Measurements from ENCODE around the gene ETNK2. TPM values are rescaled to one million over a fixed set of nuclear protein-coding genes. Genes with fewer than 3 reads are reported as not detected.

The ETNK2 gene
- total RNA-seq, 2 donors from 2014 or later, result 25.3 to 84.5 TPM

DNA sequence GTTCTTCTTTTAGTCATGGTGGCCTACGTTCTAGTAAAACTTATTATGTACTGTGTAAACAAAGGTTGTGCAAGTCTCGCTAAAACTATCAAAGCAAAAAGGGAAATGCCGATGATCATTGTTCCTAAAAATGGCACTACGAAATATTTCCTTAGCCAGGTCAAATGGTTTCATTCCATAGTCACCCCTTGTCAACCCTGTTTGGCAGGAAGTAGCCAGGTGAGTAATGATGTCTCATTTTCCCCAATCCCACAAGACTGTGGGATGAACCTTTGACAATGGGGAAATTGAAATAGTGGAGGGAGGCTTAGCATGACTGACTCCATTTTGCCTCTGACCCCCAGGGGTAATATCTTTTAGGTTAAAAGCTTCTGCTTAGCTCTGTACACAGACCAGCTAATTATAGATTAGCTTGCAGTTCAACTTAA, 19.9 kb upstream of the ETNK2 start:
- WGBS, result 28% methylated on average over 4 of the region's 4 CpGs
- Histone ChIP-seq H3K4me1 (replicated peaks) (no peaks in the 10 kb centered on the region), H3K36me3 (no peaks in the 10 kb centered on the region)

GRCh38 chr1:204170494-204171155, 18.8 kb upstream of the ETNK2 start:
- Histone ChIP-seq H3K4me1 (replicated peaks) (no peaks in the 10 kb centered on the region), H3K27me3 (replicated peaks; ENCODE audit: insufficient read depth) (no peaks in the 10 kb centered on the region), H3K4me3 (no peak overlapping the region), H3K36me3 (no peaks in the 10 kb centered on the region), H3K9me3 (no peaks in the 10 kb centered on the region), H3K27ac (no peak overlapping the region)
- TF ChIP-seq POLR2A (IDR thresholded peaks at IDR 0.05) (no peak), POLR2AphosphoS5 (IDR thresholded peaks at IDR 0.05) (no peak)
- TF ChIP-seq, protein P1, sequence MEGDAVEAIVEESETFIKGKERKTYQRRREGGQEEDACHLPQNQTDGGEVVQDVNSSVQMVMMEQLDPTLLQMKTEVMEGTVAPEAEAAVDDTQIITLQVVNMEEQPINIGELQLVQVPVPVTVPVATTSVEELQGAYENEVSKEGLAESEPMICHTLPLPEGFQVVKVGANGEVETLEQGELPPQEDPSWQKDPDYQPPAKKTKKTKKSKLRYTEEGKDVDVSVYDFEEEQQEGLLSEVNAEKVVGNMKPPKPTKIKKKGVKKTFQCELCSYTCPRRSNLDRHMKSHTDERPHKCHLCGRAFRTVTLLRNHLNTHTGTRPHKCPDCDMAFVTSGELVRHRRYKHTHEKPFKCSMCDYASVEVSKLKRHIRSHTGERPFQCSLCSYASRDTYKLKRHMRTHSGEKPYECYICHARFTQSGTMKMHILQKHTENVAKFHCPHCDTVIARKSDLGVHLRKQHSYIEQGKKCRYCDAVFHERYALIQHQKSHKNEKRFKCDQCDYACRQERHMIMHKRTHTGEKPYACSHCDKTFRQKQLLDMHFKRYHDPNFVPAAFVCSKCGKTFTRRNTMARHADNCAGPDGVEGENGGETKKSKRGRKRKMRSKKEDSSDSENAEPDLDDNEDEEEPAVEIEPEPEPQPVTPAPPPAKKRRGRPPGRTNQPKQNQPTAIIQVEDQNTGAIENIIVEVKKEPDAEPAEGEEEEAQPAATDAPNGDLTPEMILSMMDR (IDR thresholded peaks at IDR 0.05), result no peak
- intact Hi-C loops (cut with DNase I), result no loop called here
- 93% methylated on average over 3 of the region's 3 CpGs for WGBS
- DNase-seq (ENCODE audit: low spot score), result no peak

More for the DNA sequence above, 19.9 kb upstream of the ETNK2 start:
- no peaks in the 10 kb centered on the region for H3K9me3 ChIP-seq
- H3K27ac ChIP-seq, result no peak overlapping the region
- TF ChIP-seq POLR2A (IDR thresholded peaks at IDR 0.05) (no peak), POLR2AphosphoS5 (IDR thresholded peaks at IDR 0.05) (peak; percentile 68)
- TF ChIP-seq, protein P1 (IDR thresholded peaks at IDR 0.05), result peak in 1 of 4 experiments; percentile 4
- no peaks in the 10 kb centered on the region for H3K27me3 ChIP-seq (replicated peaks; ENCODE audit: insufficient read depth)
- intact Hi-C loops (cut with DNase I), result no loop called here
- H3K4me3 ChIP-seq, result no peak overlapping the region
- DNase-seq (ENCODE audit: low spot score), result no peak

DNA sequence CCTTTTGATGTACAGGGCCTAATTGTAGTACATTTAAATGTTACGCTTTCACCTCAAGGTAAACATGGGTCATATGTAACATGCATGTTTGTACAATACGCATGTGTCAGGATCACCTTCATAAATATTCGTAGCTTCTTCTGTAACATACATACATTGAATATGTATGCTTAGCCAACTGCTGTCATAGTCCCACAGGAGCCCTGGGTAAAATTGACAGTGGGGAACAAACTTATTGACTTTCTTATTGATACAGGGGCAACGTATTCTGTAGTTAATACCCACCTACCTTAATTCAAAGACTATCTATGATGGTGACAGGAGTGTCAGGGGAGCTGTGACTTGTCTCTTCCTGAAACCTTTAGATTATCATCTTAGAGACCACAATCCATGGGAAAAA, 18.0 kb upstream of the ETNK2 start:
- no peaks in the 10 kb centered on the region for H3K4me1 ChIP-seq (replicated peaks)
- H3K9me3 ChIP-seq, result no peaks in the 10 kb centered on the region
- no peaks in the 10 kb centered on the region for H3K36me3 ChIP-seq
- no peak overlapping the region for H3K4me3 ChIP-seq
- DNase-seq (ENCODE audit: low spot score), result no peak
- intact Hi-C loops (cut with DNase I), result no loop called here
- no peaks in the 10 kb centered on the region for H3K27me3 ChIP-seq (replicated peaks; ENCODE audit: insufficient read depth)
- TF ChIP-seq POLR2AphosphoS5 (IDR thresholded peaks at IDR 0.05), result no peak
- TF ChIP-seq POLR2A (IDR thresholded peaks at IDR 0.05), result no peak
- TF ChIP-seq, protein P1 (IDR thresholded peaks at IDR 0.05), result no peak
- whole genome bisulfite sequencing, result 92% methylated on average over 4 of the region's 4 CpGs
- H3K27ac ChIP-seq, result no peak overlapping the region

DNA sequence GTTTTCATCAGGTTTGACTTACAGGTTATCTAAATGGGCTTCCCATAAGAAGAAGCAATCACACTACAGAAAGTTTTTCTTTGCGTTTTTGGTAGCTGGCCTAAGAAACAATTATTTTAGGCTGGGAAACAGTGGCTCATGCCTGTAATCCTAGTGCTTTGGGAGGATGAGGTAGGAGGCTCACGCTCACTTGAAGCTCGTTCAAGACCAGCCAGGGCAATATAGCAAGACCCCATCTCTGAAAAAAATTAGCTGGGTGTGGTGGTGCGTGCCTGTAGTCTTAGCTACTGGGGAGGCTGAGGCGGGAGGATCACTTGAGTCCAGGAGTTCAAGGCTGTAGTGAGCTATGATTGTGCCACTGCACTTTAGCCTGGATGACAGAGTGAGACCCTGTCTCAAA, 15.9 kb upstream of the ETNK2 start:
- no peaks in the 10 kb centered on the region for H3K4me1 ChIP-seq (replicated peaks)
- H3K27me3 ChIP-seq (replicated peaks; ENCODE audit: insufficient read depth), result no peaks in the 10 kb centered on the region
- intact Hi-C loops (cut with DNase I), result no loop called here
- H3K9me3 ChIP-seq, result no peaks in the 10 kb centered on the region
- TF ChIP-seq POLR2AphosphoS5 (IDR thresholded peaks at IDR 0.05) (no peak), POLR2A (IDR thresholded peaks at IDR 0.05) (no peak)
- TF ChIP-seq, protein P1 (IDR thresholded peaks at IDR 0.05), result no peak
- no peak overlapping the region for H3K4me3 ChIP-seq
- H3K36me3 ChIP-seq, result no peaks in the 10 kb centered on the region
- DNase-seq (ENCODE audit: low spot score), result no peak
- WGBS, result 93% methylated on average over 5 of the region's 5 CpGs
- H3K27ac ChIP-seq, result no peak overlapping the region

DNA sequence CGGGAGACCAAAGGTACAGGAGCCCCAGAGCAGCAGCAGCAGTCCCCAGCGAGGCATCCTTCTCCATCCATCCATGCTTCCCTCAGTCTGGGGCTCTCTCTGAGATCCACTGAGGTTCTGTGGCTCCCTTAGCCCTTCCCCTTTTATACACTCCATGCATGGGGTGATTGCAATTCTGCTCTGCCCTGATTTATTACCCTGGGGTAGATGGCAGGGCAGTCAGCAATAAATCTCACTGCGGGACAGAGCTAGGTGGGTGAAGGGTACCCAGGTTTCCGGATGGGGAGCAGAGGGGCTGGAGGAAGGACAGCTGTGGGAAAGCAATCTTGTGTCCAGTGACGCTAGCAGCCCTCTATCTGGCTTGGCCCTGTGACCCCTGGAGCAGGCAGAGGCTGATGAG, 14.4 kb upstream of the ETNK2 start, which contains the start of gene REN:
Gene REN (minus strand): TSS at position 119 of the 400 bp plus-strand sequence. CDS start 44 bp downstream, at position 75.
- H3K4me1 ChIP-seq (replicated peaks), result no peaks in the 10 kb centered on the region
- H3K36me3 ChIP-seq, result no peaks in the 10 kb centered on the region
- intact Hi-C loops (cut with DNase I), result no loop called here
- no peaks in the 10 kb centered on the region for H3K27me3 ChIP-seq (replicated peaks; ENCODE audit: insufficient read depth)
- no peak within 1 kb of the TSS for H3K4me3 ChIP-seq
- 60% methylated on average over 5 of the region's 5 CpGs for WGBS
- no peak for DNase-seq (ENCODE audit: low spot score)
- H3K27ac ChIP-seq, result no peak within 1 kb of the TSS
- H3K9me3 ChIP-seq, result no peaks in the 10 kb centered on the region
- TF ChIP-seq POLR2A (IDR thresholded peaks at IDR 0.05), result no peak
- TF ChIP-seq POLR2AphosphoS5 (IDR thresholded peaks at IDR 0.05), result no peak
- TF ChIP-seq, protein P1 (IDR thresholded peaks at IDR 0.05), result no peak
